GM12891 (cell line): Measurements from ENCODE around the gene TAS1R2.

Experiments used
- PAX5 ChIP-seq: IDR thresholded peaks from 2 replicates; pipeline ENCODE4 v1.6.1; 2011; ENCODE audit warnings: low read length, moderate library complexity, mild to moderate bottlenecking; ENCODE audit not compliant: insufficient read depth, severe bottlenecking
- POLR2A ChIP-seq: IDR thresholded peaks from 2 replicates; pipeline ENCODE4 v1.6.1; 2011; ENCODE audit warnings: low read depth, low read length, control low read depth
- POLR2AphosphoS5 ChIP-seq: IDR thresholded peaks from 2 replicates; pipeline ENCODE4 v1.6.1; 2011; ENCODE audit warnings: low read depth, low read length, control low read depth
- POU2F2 ChIP-seq: IDR thresholded peaks from 2 replicates; pipeline ENCODE4 v1.6.1; 2011; ENCODE audit warnings: low read depth, mild to moderate bottlenecking, control low read depth, low read length, moderate library complexity
- SPI1 ChIP-seq: IDR thresholded peaks from 2 replicates; pipeline ENCODE4 v1.6.1; 2011; ENCODE audit warnings: low read depth, low read length, control low read depth
- TAF1 ChIP-seq: IDR thresholded peaks from 2 replicates; pipeline ENCODE4 v1.6.1; 2011; ENCODE audit warnings: low read depth, low read length, control low read depth

DNA sequence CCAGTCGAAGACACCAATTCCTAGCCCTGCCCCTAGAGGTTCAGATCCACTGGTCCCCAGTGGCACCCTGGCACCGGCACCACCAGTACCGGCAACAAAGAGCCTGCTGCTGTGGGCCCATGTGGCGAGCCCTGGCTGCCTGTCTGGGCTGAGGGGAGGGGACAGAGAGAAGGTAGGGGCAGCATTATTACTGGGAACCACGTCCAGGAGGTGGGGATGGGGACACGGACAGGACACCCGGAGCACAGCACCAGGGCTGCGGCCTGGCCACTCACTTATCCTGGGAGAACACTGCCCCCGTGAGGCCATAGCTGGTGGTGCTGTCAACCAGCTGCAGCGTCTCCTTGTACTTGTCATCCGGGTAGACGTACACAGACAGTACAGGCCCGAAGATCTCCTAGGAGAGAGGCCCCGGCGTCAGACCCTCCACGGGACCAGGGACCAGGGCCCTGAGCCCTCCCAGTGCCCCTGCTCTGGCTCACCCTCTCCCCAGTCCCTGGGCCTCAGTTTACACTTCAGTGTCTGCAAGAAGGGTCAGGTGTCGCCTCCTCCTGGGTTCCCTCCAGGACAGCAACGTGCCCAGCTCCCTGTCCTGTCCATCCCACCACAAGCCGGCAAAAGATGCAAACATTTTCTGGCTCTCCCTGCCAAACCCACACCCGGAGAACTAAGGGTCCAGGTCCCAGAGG, 15.8 kb upstream of the TAS1R2 start:
- TF ChIP-seq POLR2A (no peak), POU2F2 (no peak), POLR2AphosphoS5 (no peak), TAF1 (no peak), SPI1 (no peak), PAX5 (no peak)
